ENCODE results near the gene KLF9. TPM values are rescaled to one million over a fixed set of nuclear protein-coding genes. Genes with fewer than 3 reads are reported as not detected.

KLF9 gene
- total and polyA plus RNA-seq, 9 of the 15 experiments (the other 6 are each of a cell fraction or from before 2014, with no cell fraction given), result 3.3 to 11.9 (median 6.9) TPM

GRCh38 chr9:70418822-70419555 is 4.5 kb upstream of the KLF9 start (continued):
- TF ChIP-seq ATF4 (CRISPR knock-in tag; IDR thresholded peaks at IDR 0.05) (no peak), ZNF311 (CRISPR knock-in tag; IDR thresholded peaks at IDR 0.05) (no peak), TCF7L2 (IDR thresholded peaks at IDR 0.05; ENCODE audit: low read depth, low read length) (no peak), ATF3 (IDR thresholded peaks at IDR 0.05) (no peak), ATF3 (CRISPR knock-in tag; conservative IDR thresholded peaks at IDR 0.05) (0 out of 2 replicates have a peak, but pooled peaks have one; percentile 14), ELK1 (CRISPR knock-in tag; IDR thresholded peaks at IDR 0.05) (no peak), GMEB1 (CRISPR knock-in tag; IDR thresholded peaks at IDR 0.05) (no peak), PRPF4 (IDR thresholded peaks at IDR 0.05; ENCODE audit: insufficient read depth, low read depth, low read length, poor library complexity, severe bottlenecking) (no peak), CBX2 (IDR thresholded peaks at IDR 0.05; ENCODE audit: insufficient read depth, low read length, poor library complexity, severe bottlenecking) (no peak), RBM39 (optimal IDR thresholded peaks at IDR 0.05; ENCODE audit: low read depth, low read length) (no peak), C11orf30 (IDR thresholded peaks at IDR 0.05; ENCODE audit: low read depth) (no peak), MLX (CRISPR knock-in tag; conservative IDR thresholded peaks at IDR 0.05) (no peak), ZNF184 (CRISPR knock-in tag; IDR thresholded peaks at IDR 0.05) (no peak), SIX5 (IDR thresholded peaks at IDR 0.05; ENCODE audit: borderline replicate concordance in 1 of 2, insufficient read depth in 1 of 2, low read depth in 1 of 2, low read length in 2 of 2) (no peak), THAP7 (CRISPR knock-in tag; IDR thresholded peaks at IDR 0.05) (no peak), RAD51 (IDR thresholded peaks at IDR 0.05; ENCODE audit: borderline replicate concordance, low read depth) (no peak), HDAC6 (IDR thresholded peaks at IDR 0.05; ENCODE audit: low read depth, low read length) (no peak), ZNF695 (CRISPR knock-in tag; IDR thresholded peaks at IDR 0.05) (no peak), SNRNP70 (optimal IDR thresholded peaks at IDR 0.05; ENCODE audit: low read depth, low read length) (no peak), ZFX (CRISPR knock-in tag; IDR thresholded peaks at IDR 0.05) (peak; percentile 78), ZSCAN32 (CRISPR knock-in tag; IDR thresholded peaks at IDR 0.05) (no peak), SLC30A9 (CRISPR knock-in tag; IDR thresholded peaks at IDR 0.05) (no peak), HIVEP1 (CRISPR knock-in tag; IDR thresholded peaks at IDR 0.05) (no peak)
